PC-3 (cell line): ENCODE results near the gene KCNIP4.

Source experiments
- CTCF ChIP-seq: fragments of 300-600 bp; sonication (generic); conservative IDR thresholded peaks from 2 replicates; pipeline ENCODE4 v1.5.1; 2017; ENCODE audit warnings: antibody characterized with exemption, low read depth, mild to moderate bottlenecking, low read length
- EZH2 ChIP-seq: fragments of 300-600 bp; sonication (generic); IDR thresholded peaks from one replicate; pipeline ENCODE4 v1.6.1; 2017; ENCODE audit warnings: antibody characterized with exemption, mild to moderate bottlenecking, low read length; ENCODE audit not compliant: unreplicated experiment
- EZH2phosphoT487 ChIP-seq: fragments of 300-600 bp; sonication (generic); IDR thresholded peaks from 2 replicates; pipeline ENCODE4 v1.6.1; 2018; ENCODE audit warnings: mild to moderate bottlenecking, antibody characterized with exemption, low read length, borderline replicate concordance

- no peak for TF ChIP-seq CTCF
- no peak for TF ChIP-seq EZH2
- no peak for TF ChIP-seq EZH2phosphoT487
Observed at GRCh38 chr4:21757248-21757647, 191.3 kb downstream of the KCNIP4 start.
